ENCODE data around the gene HSD17B14. TPM values are rescaled to one million over a fixed set of nuclear protein-coding genes. Genes with fewer than 3 reads are reported as not detected.

Gene HSD17B14
- total RNA-seq, 2 donors from 2014 or later: 43.0 to 81.0 TPM

DNA sequence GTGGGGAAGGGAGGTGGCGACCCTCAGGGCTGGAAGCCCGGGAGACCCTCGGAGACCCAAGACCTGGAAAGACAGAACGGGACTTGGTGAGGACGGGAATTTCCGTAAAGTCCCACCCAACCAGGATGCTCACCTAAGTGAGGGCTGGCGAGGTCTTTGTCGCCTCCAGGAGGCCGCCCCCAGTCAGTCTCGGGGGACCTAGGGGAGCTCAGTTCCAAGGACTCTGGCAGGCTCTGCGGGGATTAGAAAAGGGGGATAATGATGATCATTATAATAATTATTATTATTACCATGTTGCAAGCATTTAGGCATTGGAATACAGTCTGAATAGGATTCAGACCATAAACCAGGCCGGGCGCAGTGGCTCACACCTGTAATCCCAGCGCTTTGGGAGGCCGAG, 9.1 kb upstream of the HSD17B14 start:
- no peak overlapping the region for H3K4me3 Mint-ChIP-seq
- Histone ChIP-seq H3K9ac (ENCODE audit: extremely low read depth, low read length, poor library complexity, severe bottlenecking) (no peak overlapping the region), H3K36me3 (ENCODE audit: control insufficient read depth, insufficient read depth, low read length) (no peaks in the 10 kb centered on the region), H3K27ac (ENCODE audit: low read depth, low read length) (no peak overlapping the region), H3K27me3 (ENCODE audit: control insufficient read depth, insufficient read depth, low read length, poor library complexity, severe bottlenecking) (no peaks in the 10 kb centered on the region), H3K9me3 (ENCODE audit: control insufficient read depth, low read length) (no peaks in the 10 kb centered on the region), H3K4me3 (ENCODE audit: low read length) (no peak overlapping the region), H3K4me1 (ENCODE audit: control insufficient read depth, insufficient read depth, low read length) (no peaks in the 10 kb centered on the region)
- H3K36me3 Mint-ChIP-seq (ENCODE audit: low read depth): peaks cover 9% of the 10 kb centered on the region
- no peak for TF ChIP-seq CTCF (conservative IDR thresholded peaks at IDR 0.05)
- WGBS, 2 experiments (ENCODE audit: insufficient coverage in 1 of 2, insufficient read length in 1 of 2): 85 to 93% methylated on average over 6 to 14 of the region's 15 CpGs
- H3K4me1 Mint-ChIP-seq: peaks cover 4% of the 10 kb centered on the region
- DNase-seq: no peak
- no peak overlapping the region for H3K27ac Mint-ChIP-seq
- no peaks in the 10 kb centered on the region for H3K27me3 Mint-ChIP-seq (ENCODE audit: insufficient read depth)
- no peaks in the 10 kb centered on the region for H3K9me3 Mint-ChIP-seq

DNA sequence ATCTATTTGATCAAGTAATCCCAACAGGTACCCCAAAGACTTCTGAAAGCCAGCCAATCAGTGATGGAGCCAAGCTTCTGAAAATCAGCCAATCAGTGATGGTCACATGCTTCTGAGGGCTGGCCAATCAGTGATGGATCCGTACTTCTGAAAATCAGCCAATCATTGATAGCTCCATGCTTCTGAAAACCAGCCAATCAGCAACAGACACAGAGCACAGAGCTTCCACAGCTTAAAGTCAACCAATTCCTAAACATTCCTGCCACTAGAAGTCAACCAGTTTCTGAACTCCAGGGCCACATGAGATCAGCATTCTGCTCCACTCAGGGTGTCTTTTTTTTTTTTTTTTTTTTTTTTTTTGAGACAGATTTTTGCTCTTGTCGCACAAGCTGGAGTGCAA, 8.2 kb upstream of the HSD17B14 start:
- no peak overlapping the region for H3K4me3 Mint-ChIP-seq
- H3K4me3 ChIP-seq (ENCODE audit: low read length): no peak overlapping the region
- H3K27me3 Mint-ChIP-seq (ENCODE audit: insufficient read depth): no peaks in the 10 kb centered on the region
- H3K27ac Mint-ChIP-seq: no peak overlapping the region
- no peaks in the 10 kb centered on the region for H3K9me3 Mint-ChIP-seq
- DNase-seq: peak; percentile 65
- no peak overlapping the region for H3K27ac ChIP-seq (ENCODE audit: low read depth, low read length)
- H3K9me3 ChIP-seq (ENCODE audit: control insufficient read depth, low read length): no peaks in the 10 kb centered on the region
- peaks cover 4% of the 10 kb centered on the region for H3K4me1 Mint-ChIP-seq
- H3K36me3 ChIP-seq (ENCODE audit: control insufficient read depth, insufficient read depth, low read length): no peaks in the 10 kb centered on the region
- no peaks in the 10 kb centered on the region for H3K27me3 ChIP-seq (ENCODE audit: control insufficient read depth, insufficient read depth, low read length, poor library complexity, severe bottlenecking)
- 86 to 100% methylated on average over 1 to 2 of the region's 2 CpGs for WGBS, 2 experiments (ENCODE audit: insufficient coverage in 1 of 2, insufficient read length in 1 of 2)
- no peak overlapping the region for H3K9ac ChIP-seq (ENCODE audit: extremely low read depth, low read length, poor library complexity, severe bottlenecking)
- peaks cover 9% of the 10 kb centered on the region for H3K36me3 Mint-ChIP-seq (ENCODE audit: low read depth)
- peak; percentile 45 for TF ChIP-seq CTCF (conservative IDR thresholded peaks at IDR 0.05)
- H3K4me1 ChIP-seq (ENCODE audit: control insufficient read depth, insufficient read depth, low read length): no peaks in the 10 kb centered on the region

- WGBS, 2 experiments (ENCODE audit: insufficient coverage in 1 of 2, insufficient read length in 1 of 2): 0% methylated on average over 1 of the region's 2 CpGs; no CpG with 5 or more reads in 1 of the 2 experiments
- peak; percentile 84 for DNase-seq
- Mint-ChIP-seq H3K9me3 (no peaks in the 10 kb centered on the region), H3K27me3 (ENCODE audit: insufficient read depth) (no peaks in the 10 kb centered on the region), H3K27ac (peak overlapping the region; percentile 68), H3K36me3 (ENCODE audit: low read depth) (peaks cover 8% of the 10 kb centered on the region), H3K4me3 (no peak overlapping the region), H3K4me1 (peaks cover 5% of the 10 kb centered on the region)
- Histone ChIP-seq H3K27me3 (ENCODE audit: control insufficient read depth, insufficient read depth, low read length, poor library complexity, severe bottlenecking) (no peaks in the 10 kb centered on the region), H3K36me3 (ENCODE audit: control insufficient read depth, insufficient read depth, low read length) (no peaks in the 10 kb centered on the region), H3K4me3 (ENCODE audit: low read length) (no peak overlapping the region), H3K9me3 (ENCODE audit: control insufficient read depth, low read length) (no peaks in the 10 kb centered on the region), H3K27ac (ENCODE audit: low read depth, low read length) (no peak overlapping the region), H3K9ac (ENCODE audit: extremely low read depth, low read length, poor library complexity, severe bottlenecking) (no peak overlapping the region), H3K4me1 (ENCODE audit: control insufficient read depth, insufficient read depth, low read length) (no peaks in the 10 kb centered on the region)
- peak; percentile 89 for TF ChIP-seq CTCF (conservative IDR thresholded peaks at IDR 0.05)
These were observed 6.5 kb upstream of the HSD17B14 start for GRCh38 chr19:48842789-48843162.
